Measurements from ENCODE around the gene ITIH4.

The ITIH4 gene

GRCh38 chr3:52786330-52787215 is 43.9 kb downstream of the ITIH4 start:
- no peaks in the 10 kb centered on the region for H3K36me3 ChIP-seq (ENCODE audit: control insufficient read depth, insufficient read depth, low read length)
- H3K9ac ChIP-seq (ENCODE audit: low read depth, low read length), result no peak overlapping the region
- H3K4me3 ChIP-seq (ENCODE audit: low read depth, low read length), result no peak overlapping the region
- no peaks in the 10 kb centered on the region for H3K9me3 ChIP-seq (ENCODE audit: control insufficient read depth, insufficient read depth, low read length)
- H3K4me1 ChIP-seq (ENCODE audit: control insufficient read depth, insufficient read depth, low read length), result peaks cover 2% of the 10 kb centered on the region
- no peaks in the 10 kb centered on the region for H3K27me3 ChIP-seq (ENCODE audit: control insufficient read depth, insufficient read depth, low read length)

GRCh38 chr3:52784931-52785590 is 45.4 kb downstream of the ITIH4 start:
- Histone ChIP-seq H3K9ac (ENCODE audit: low read depth, low read length) (no peak overlapping the region), H3K4me1 (ENCODE audit: control insufficient read depth, insufficient read depth, low read length) (peaks cover 2% of the 10 kb centered on the region), H3K9me3 (ENCODE audit: control insufficient read depth, insufficient read depth, low read length) (no peaks in the 10 kb centered on the region), H3K4me3 (ENCODE audit: low read depth, low read length) (no peak overlapping the region), H3K36me3 (ENCODE audit: control insufficient read depth, insufficient read depth, low read length) (no peaks in the 10 kb centered on the region), H3K27me3 (ENCODE audit: control insufficient read depth, insufficient read depth, low read length) (no peaks in the 10 kb centered on the region)

- no peaks in the 10 kb centered on the region for H3K27me3 ChIP-seq (ENCODE audit: control insufficient read depth, insufficient read depth, low read length)
- peaks cover 2% of the 10 kb centered on the region for H3K4me1 ChIP-seq (ENCODE audit: control insufficient read depth, insufficient read depth, low read length)
- H3K9ac ChIP-seq (ENCODE audit: low read depth, low read length), result no peak overlapping the region
- H3K9me3 ChIP-seq (ENCODE audit: control insufficient read depth, insufficient read depth, low read length), result no peaks in the 10 kb centered on the region
- no peak overlapping the region for H3K4me3 ChIP-seq (ENCODE audit: low read depth, low read length)
- H3K36me3 ChIP-seq (ENCODE audit: control insufficient read depth, insufficient read depth, low read length), result no peaks in the 10 kb centered on the region
Observed at GRCh38 chr3:52784021-52784621, 46.4 kb downstream of the ITIH4 start.

- Histone ChIP-seq H3K4me3 (ENCODE audit: low read depth, low read length) (no peak overlapping the region), H3K36me3 (ENCODE audit: control insufficient read depth, insufficient read depth, low read length) (no peaks in the 10 kb centered on the region), H3K27me3 (ENCODE audit: control insufficient read depth, insufficient read depth, low read length) (no peaks in the 10 kb centered on the region), H3K9ac (ENCODE audit: low read depth, low read length) (no peak overlapping the region), H3K4me1 (ENCODE audit: control insufficient read depth, insufficient read depth, low read length) (peaks cover 2% of the 10 kb centered on the region), H3K9me3 (ENCODE audit: control insufficient read depth, insufficient read depth, low read length) (no peaks in the 10 kb centered on the region)
Observed at GRCh38 chr3:52783211-52783555, 47.3 kb downstream of the ITIH4 start.

GRCh38 chr3:52782412-52783210 is 47.9 kb downstream of the ITIH4 start:
- H3K9me3 ChIP-seq (ENCODE audit: control insufficient read depth, insufficient read depth, low read length), result no peaks in the 10 kb centered on the region
- H3K4me1 ChIP-seq (ENCODE audit: control insufficient read depth, insufficient read depth, low read length), result peaks cover 2% of the 10 kb centered on the region
- no peaks in the 10 kb centered on the region for H3K27me3 ChIP-seq (ENCODE audit: control insufficient read depth, insufficient read depth, low read length)
- no peak overlapping the region for H3K4me3 ChIP-seq (ENCODE audit: low read depth, low read length)
- no peak overlapping the region for H3K9ac ChIP-seq (ENCODE audit: low read depth, low read length)
- no peaks in the 10 kb centered on the region for H3K36me3 ChIP-seq (ENCODE audit: control insufficient read depth, insufficient read depth, low read length)

- Histone ChIP-seq H3K4me3 (ENCODE audit: low read depth, low read length) (no peak overlapping the region), H3K27me3 (ENCODE audit: control insufficient read depth, insufficient read depth, low read length) (no peaks in the 10 kb centered on the region), H3K9ac (ENCODE audit: low read depth, low read length) (no peak overlapping the region), H3K4me1 (ENCODE audit: control insufficient read depth, insufficient read depth, low read length) (peaks cover 2% of the 10 kb centered on the region), H3K36me3 (ENCODE audit: control insufficient read depth, insufficient read depth, low read length) (no peaks in the 10 kb centered on the region), H3K9me3 (ENCODE audit: control insufficient read depth, insufficient read depth, low read length) (no peaks in the 10 kb centered on the region)
Observed at GRCh38 chr3:52781741-52782140, 48.7 kb downstream of the ITIH4 start.

GRCh38 chr3:52779837-52780585 is 50.5 kb downstream of the ITIH4 start:
- Histone ChIP-seq H3K9ac (ENCODE audit: low read depth, low read length) (no peak overlapping the region), H3K36me3 (ENCODE audit: control insufficient read depth, insufficient read depth, low read length) (no peaks in the 10 kb centered on the region), H3K4me3 (ENCODE audit: low read depth, low read length) (no peak overlapping the region), H3K9me3 (ENCODE audit: control insufficient read depth, insufficient read depth, low read length) (no peaks in the 10 kb centered on the region), H3K27me3 (ENCODE audit: control insufficient read depth, insufficient read depth, low read length) (no peaks in the 10 kb centered on the region), H3K4me1 (ENCODE audit: control insufficient read depth, insufficient read depth, low read length) (peaks cover 2% of the 10 kb centered on the region)

- Histone ChIP-seq H3K4me1 (ENCODE audit: control insufficient read depth, insufficient read depth, low read length) (peaks cover 2% of the 10 kb centered on the region), H3K4me3 (ENCODE audit: low read depth, low read length) (no peak overlapping the region), H3K27me3 (ENCODE audit: control insufficient read depth, insufficient read depth, low read length) (no peaks in the 10 kb centered on the region), H3K9ac (ENCODE audit: low read depth, low read length) (no peak overlapping the region), H3K9me3 (ENCODE audit: control insufficient read depth, insufficient read depth, low read length) (no peaks in the 10 kb centered on the region), H3K36me3 (ENCODE audit: control insufficient read depth, insufficient read depth, low read length) (no peaks in the 10 kb centered on the region)
Observed at GRCh38 chr3:52779011-52779836, 51.2 kb downstream of the ITIH4 start.

GRCh38 chr3:52777959-52778805 is 52.3 kb downstream of the ITIH4 start:
- Histone ChIP-seq H3K36me3 (ENCODE audit: control insufficient read depth, insufficient read depth, low read length) (no peaks in the 10 kb centered on the region), H3K9me3 (ENCODE audit: control insufficient read depth, insufficient read depth, low read length) (no peaks in the 10 kb centered on the region), H3K9ac (ENCODE audit: low read depth, low read length) (no peak overlapping the region), H3K4me1 (ENCODE audit: control insufficient read depth, insufficient read depth, low read length) (peaks cover 2% of the 10 kb centered on the region), H3K27me3 (ENCODE audit: control insufficient read depth, insufficient read depth, low read length) (no peaks in the 10 kb centered on the region), H3K4me3 (ENCODE audit: low read depth, low read length) (no peak overlapping the region)
